HG03565 (cell line): ENCODE measurements around the gene PAQR7.

Experiments used
- ATAC-seq: cut with Tn5 transposase; IDR thresholded peaks from one replicate; pipeline ENCODE4 v1.9.1; 2021; ENCODE audit warnings: mild to moderate bottlenecking, moderate library complexity; ENCODE audit not compliant: unreplicated experiment

The PAQR7 gene

DNA sequence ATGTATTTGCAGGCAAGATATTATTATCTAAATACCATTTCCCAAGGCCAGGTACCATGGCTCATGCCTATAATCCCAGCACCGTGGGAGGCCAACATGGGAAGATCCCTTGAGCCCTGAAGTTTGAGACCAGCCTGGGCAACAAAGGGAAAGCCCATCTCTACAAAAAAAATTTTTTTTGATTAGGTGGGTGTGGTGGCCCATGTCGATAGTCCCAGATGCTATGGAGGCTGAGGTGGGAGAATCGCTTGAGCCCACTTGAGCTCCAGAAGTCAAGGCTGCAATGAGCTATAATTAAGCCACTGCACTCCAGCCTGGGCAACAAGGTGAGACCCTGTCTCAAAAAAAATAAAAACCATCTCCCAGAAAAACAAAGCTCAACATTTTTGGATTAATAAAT, 28.5 kb upstream of the PAQR7 start:
- ATAC-seq: no peak

DNA sequence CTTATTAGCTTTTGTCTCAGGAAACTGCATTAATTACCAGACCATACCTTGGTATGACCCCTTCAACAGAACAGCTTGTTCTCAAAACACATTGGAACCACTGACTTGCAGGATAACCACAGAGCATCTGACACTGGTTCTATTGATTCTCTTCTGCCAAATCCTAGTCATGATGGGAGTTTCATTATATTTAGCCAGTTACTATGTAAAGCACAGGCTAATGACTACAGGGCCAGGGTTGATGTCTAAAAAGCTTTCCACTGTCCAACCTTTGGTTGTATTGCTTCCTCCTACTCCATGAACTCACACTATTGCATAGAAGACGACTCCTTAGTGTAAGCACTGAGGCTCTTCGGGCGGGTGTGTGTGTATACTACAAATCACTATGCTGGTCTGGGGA, 27.0 kb upstream of the PAQR7 start:
- no peak for ATAC-seq

DNA sequence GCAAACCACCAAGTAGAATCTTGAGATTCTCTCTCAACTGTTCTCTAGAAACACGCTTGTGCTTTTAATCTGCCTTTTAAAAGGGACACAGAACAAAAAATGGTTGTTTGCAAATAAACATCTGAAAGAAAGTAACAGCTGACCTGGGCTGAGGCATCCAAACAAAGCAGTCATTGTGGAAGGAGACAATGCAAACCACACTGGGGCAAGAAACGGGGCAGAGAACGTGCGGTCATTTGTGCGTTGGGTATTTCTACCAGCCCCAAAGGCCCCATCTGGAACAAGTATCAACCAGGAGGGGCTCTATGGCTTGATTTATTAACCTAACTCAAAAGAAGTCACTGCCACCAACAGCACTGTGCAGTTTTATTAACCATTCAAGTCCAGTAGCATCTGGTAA, 24.7 kb upstream of the PAQR7 start:
- no peak for ATAC-seq

DNA sequence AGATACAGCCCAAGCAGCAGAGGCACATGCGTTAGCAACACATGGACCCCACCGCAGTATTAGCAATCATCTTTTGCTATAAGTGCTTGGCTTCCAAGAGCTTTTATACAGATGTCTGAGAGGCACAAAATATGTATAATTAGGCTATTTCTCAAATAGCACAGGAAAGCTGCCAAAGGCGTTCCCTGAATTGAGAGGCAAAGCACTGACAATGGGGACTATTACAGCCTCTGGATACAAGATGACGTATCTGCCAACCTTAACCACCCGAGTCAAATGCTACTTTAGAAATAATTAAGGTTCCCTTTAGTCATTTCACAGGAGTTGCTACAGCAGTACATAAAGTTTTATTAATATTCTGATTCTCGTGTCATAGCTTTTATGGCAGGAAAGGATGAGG, 24.3 kb upstream of the PAQR7 start:
- no peak for ATAC-seq

DNA sequence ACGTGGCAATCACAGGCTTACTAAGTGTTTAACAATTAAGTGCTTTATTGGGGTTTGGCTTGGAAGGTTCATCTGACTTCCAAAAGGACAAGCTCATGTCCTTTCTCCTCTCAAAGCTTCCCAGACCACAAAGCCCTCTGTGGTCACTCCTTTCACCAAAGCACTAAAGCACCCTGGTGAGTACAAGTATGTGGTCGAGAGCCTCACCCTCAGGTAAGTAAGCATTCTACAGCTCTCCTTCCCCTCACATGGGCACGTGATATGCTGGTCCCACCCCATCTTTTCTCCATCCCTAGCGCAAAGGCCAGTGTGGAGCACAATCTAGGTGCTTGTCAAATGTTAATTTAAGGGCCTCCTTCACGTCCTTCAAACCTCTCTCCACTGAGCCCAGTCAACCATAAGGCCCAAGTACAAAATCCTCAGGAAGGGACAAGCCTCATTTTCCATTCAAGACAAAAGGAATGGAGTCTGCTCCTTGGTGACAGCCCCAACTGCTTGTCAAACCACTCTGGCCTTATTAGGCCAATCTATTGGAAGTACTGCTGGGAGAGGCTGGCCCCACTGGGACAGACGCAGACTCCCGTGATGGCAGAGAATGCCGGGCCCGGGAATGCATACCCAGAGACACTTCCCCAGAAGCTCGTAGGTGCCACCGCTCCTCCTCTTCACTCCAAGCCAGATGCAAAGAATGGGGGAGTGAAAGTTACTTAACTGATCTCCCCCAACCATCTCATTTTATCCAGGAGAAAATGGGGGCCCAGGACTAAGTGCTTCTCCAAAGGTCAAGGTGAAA, 22.9 kb upstream of the PAQR7 start:
- ATAC-seq: no peak

DNA sequence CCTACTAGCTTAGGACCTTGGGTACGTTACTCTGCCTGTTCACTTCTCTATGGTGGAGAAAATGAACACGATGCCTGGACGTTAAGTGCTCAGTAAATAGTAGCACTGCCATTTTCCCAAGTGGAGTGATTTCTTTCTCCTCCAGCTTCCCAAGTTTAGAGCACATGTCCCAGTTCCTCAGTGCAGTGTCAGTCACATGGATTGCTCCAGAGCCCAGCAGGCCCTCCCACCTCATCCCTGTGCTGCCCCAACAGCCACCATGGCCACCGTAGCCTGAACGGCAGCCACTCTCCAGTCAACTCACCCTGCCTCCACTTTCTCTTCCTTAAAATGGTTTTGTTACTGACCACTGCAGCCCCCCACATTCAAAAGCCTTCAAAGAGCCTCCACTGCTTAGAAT, 22.2 kb upstream of the PAQR7 start:
- ATAC-seq: no peak

DNA sequence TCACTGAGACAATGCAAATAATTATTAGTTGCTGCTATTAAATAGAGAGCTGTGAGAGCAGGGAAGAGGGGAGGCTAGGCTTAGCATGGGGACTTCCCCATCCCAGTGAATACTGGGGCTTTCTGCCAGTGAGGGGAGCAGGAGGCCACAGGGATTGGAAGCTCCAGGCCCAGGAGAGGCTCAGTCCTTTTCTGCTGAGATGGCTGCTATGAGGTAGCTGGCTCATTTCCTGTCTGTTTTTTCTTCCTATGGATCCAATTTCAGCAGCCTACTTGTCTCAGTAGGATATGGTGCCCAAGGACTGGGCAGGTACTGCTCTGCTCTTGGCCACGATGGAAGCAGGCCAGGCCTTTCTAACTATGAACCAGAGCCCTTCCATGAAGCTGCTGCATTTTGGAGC, 20.8 kb upstream of the PAQR7 start:
- ATAC-seq: no peak

DNA sequence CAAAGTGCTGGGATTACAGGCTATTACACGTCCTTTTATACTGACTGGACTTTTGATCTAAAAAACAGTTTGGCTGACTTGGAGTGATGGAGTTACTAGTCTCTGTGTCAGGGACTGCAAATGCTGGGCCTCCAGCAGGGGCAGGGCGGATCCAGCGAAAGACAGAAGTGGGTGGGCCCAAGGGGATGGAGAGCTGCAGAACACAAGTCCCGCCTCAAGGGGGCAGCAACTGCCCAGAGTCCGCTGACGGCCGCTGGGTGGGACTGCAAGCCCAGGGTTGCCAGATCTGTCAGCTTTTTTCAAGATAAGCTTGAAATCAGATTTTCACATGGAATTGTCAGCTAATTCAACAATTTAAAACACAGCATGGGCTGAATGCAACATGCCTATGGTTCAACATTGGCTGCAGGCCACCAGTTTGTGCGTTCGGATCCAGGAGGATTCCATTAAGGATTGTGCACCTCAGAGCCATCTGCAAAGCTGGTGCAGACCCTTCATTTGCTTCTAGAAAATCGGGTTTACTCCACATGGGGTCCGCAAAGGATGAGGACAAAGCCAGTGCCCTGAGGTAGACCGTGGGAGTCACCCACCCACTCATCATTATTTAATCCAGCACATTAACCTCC, 20.0 kb upstream of the PAQR7 start:
- ATAC-seq: peak; percentile 68

DNA sequence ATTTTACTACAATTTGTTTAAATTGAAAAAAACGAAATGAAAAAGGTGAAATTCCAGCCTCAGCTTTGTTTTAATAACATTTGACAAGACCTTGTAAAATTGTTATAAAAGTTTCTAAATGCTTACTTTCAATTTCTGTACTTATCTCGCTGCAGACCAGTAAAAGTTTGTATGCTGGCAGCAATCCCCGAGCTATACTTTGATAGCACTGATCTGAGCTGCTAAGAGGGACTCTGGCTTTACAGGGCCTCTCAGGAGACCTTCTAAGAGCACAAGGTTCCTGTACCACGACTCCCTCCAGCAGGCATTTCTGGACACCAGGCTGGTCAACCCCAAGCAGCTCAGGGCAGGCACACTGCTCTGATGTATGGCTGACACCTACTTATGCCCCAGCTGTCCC, 17.6 kb upstream of the PAQR7 start:
- ATAC-seq: no peak

DNA sequence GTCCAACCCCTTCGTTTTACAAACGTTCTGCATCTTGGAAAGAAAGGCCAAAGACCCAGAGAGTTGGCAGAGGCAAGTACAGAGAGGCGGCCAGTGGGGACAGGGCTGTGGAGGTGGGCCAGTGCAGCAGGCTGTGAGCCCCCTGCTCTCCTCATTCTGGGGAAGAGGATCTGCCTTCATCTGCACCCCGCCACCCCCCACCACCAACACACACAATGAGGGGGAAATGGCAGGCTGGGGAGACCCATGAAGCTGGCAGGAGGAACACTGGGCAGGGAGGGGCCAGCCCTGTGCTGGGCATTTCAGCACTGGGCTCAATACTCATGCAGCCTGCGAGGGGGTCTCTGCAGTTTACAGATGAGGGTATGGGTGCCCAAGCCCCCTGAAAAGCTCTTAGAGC, 16.1 kb upstream of the PAQR7 start:
- no peak for ATAC-seq

DNA sequence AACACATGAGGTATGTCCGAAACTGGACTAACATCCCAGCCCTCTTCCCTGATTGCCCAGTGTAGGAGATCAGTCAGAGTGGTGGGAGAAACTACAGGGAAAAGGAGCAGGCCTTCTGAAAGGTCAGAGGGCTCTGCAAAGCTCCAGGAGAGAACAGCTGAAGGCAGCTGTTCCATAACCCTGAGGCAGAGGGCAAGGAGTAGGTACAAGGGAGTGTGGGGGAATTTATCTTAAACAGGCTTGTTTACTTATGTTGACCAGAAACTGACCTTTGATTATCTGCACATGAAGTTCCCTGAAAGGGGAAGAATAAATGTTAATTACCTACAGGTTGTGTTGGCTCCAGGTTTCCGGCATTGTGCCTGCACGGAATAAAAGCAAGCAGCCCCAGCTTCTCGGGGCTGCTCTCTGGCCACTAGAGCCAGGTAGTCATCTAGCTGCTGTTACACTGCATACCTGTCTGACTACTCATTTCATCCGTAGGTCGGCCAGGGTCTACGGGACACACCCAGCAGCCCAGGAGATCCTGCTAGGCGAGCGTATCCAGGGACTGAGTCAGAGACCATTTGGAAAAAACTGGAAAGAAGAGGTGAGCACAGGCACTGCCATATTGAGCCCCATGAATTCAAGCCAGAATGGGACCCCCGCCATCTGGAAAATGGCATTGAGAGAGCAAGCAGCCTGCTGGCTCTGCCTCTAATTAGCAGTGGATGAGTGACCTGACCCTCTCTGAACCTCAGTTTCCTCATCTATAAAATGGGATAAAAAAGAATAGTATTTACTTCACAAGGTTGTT, 14.9 kb upstream of the PAQR7 start:
- ATAC-seq: no peak

DNA sequence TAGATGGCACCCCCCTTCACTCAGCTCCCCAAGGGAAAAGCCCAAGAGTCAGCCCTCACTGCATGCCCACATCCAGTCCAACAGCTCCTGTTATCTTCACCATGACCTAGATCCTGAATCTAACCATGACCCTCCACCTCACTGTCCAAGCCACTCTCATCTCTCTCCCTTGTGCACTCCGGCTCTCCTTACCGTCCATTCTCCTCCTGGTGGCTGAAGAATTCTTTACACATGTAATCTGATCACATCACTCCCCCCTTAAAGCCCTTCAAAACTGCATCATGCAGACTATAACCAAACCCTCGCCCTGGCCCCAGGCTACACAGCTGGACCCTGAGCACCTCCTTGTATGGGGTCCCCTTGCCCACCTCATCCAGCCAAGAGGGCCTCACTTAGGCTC, 14.0 kb upstream of the PAQR7 start:
- ATAC-seq: no peak

DNA sequence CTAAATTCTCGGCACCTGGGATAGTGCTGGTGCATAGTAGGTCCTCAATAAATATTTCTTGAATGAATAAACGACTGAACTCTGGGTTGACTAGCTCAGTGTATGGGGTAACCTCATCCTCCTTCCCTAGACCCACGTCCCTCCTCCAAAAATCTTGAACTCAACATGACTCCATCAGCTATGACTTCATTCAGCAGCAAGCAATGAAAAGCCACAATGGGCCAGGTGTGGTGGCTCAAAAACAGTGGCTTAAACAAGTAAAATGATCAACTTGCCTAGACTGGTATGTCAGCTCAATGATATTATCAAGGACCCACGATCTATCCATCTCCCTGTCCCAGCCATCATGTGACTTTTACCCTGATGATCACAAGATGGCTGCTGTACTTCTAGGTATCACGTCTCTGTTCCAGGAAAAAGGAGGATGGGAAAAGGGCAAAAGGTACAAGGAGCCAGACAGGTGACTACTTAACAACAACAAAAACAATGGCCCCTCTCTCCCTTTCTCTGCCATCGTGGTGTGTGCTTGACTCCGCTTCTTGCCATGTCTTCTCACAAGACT, 13.0 kb upstream of the PAQR7 start:
- no peak for ATAC-seq

DNA sequence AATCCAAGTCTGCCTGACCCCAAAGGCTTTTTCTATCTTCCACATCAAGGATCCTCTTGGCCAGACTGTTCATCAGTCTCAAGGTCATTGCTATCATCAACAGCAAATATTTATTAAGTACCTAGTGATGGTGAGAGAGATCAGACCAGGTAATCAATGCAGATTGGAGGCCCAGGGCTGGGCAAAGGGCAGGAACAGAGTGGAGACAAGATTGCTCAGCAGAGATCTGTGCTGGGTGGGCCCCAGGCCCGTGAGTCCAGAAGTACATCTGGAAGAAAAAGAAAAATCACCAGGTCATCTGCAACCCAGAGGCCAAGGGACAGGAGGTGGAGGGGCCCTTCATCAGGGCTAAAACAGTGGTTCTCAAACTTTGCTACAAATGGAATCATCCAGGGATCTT, 10.1 kb upstream of the PAQR7 start:
- ATAC-seq: no peak

DNA sequence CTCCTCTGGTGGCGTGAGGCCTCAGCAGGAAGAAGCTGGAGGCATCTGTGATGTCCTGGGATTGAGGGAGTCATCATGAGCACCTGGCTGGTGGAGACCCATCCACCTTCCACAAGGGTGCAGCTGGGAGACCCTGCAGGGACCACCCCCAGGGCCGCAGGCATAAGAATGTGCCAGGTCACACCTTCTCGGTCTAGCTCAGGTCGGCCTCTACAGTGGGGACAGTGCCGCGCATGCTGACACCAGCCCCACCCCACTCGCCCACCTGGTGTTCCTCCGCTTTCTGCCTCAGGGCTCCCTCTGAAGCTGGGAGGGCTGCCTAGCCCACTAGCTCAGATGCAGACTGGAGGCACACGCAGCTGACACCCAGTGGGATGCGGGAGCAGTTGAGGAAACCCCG, 5.8 kb upstream of the PAQR7 start:
- no peak for ATAC-seq

DNA sequence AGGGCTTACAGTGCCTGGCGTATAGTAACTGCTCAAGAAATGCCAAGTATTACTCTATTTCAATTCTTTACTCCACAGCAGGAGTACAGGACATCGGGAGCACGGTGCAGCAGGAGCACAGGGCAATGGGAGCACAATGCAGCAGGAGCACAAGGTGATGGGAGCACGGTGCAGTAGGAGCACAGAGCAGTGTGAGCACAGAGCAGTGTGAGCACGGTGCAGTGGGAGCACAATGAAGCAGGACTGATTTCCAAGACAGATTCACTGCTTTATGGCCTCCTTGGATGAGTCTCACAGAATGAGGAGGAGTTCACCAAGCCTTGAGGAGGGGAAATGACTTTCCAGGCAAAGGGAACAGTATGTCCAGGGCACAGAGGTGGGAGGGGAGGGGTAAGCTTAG, 5.0 kb upstream of the PAQR7 start:
- no peak for ATAC-seq

DNA sequence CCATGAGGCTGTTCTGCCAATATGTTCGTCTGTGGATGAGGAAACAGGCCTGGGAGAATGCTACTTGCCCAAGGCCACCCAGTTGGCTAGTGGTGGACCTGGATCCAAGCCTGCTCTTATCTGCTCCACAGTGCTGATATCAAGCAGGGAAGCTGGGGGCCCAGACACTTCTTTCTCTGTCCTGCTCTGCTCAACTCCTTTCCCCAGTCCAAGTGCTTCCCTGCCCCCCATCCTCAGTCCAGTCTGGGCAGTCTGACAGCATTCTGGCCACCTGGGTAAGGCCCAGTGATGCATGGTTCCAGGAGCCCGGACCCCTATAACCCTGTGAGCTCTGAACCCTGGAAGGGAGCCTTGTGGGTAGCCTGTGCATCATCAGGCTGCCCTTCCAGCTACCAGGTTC, 4.2 kb upstream of the PAQR7 start:
- ATAC-seq: no peak

DNA sequence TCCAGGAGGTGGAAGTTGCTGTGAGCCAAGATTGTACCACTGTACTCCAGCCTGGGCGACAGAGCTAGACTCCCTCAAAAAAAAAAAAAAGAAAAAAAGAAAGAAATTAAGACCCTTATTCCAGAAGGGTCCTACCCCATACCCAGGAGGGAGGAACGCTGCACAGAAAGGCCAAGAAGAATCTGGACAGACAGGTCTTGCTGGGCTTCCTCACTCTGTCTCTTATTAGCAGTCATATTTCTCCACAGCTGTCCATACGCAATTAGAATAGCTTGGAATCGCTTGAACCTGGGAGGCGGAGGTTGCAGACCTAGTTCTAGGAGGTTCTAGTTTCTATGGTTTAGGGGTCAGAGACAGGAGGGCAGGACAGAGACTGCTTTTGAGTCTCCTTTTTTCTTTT, 3.2 kb upstream of the PAQR7 start:
- no peak for ATAC-seq

DNA sequence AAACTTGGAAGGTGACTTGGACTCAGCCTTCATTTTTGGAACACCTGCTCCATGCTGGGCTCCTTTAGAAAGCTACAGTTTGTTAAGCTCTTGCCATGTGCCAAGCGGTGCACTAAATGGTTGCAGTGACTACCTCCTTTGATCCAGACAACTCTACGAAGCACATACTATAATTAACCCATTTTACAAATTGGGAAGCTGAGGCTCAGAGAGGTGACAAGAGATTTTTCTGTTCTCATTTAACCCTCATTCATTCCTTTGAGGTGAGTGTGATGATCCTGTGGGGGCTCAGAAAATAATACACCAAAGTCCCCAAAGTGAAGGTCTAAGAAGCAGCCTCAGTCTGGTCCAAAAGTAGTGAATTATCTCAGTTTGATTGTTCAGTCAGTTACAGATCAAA, 1.6 kb upstream of the PAQR7 start:
- no peak for ATAC-seq

DNA sequence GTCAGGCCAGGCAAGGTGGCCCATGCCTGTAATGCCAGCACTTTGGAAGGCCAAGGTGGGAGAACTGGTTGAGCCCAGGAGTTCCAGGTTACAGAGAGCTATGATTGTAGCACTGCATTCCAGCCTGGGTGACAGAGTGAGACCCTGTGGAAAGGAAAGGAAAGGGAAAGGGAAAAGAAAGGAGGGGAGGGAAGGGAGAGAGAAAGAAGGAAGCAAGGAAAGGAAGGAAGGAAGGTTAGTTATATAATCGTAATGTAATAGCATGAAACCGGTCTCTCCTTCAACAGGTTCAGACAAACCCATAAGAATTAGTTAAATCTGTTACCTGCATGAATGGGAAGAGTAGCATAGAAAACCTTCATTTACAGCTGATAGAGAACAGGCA, 1.2 kb upstream of the PAQR7 start:
- ATAC-seq: no peak

DNA sequence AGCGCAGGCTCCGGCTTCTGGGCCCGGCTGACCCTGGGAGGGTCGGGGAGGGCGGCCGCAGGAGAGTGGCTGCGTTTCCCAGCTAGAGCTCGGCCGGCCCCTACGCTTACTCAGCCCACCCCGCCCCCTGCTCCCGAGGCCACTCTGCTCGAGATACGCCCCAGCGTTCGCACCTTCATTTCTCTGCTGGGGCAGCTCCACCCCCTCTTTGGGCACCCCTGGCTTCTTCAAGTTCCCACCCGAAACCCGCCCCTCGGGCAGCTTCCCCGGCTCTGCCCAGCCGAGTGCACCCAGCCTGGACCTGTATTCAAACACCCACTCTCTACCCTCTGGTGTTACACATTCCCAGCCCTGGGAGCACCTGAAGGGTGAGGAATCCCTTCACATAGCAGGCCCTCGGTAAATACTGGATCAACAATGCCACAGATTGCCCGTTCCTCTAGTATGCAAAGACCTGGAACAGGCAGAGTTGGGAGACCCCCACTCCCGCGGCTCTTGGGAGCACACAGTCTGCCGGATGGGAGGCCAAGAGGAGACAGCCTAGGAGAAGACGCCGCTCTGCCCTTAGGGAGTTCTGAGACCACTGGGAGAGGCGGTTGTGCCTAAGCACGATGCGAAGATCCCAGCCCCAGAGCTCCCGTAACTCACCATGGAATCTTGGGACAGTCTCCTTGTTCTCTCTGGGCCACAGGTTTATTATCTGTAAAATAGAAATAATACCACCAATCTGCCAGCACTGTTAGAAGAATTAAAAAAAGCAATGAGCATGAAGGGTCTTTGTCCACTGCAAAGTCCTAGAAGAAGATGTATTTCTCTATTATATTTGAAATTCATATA, 566 bp upstream of the PAQR7 start:
- ATAC-seq: no peak
